Muscle of arm (tissue), 14 donors: ENCODE results near the gene ARHGEF9. TPM values are rescaled to one million over a fixed set of nuclear protein-coding genes. Genes with fewer than 3 reads are reported as not detected.
"Not testable (repeated sequence)": the region's sequence is repeated elsewhere in the genome, so short reads cannot be mapped to it uniquely, and the experiment has no call there.

Experiments
- DNase-seq: peaks from one replicate; pipeline ENCODE4 v3.0.0-alpha.2; 2013
- long read RNA-seq, 11 donors: transcript quantifications; one replicate each; lab custom pipeline, GENCODE V29; 2026
- polyA plus RNA-seq, 12 donors: library from polyadenylated mRNA; unstranded; fragments of 120-200 nt; gene quantifications; one replicate each; pipeline ENCODE4 v1.2.1, GENCODE V29; 2013; ENCODE audit not compliant: insufficient read length in 12 of 12

The ARHGEF9 gene
- polyA plus RNA-seq = 10 to 100 TPM in 11 of 12 donors, not detected in 1; 18.1 to 32.2 (median 23.1) TPM
- long read RNA-seq, donor 1, partial matches to known transcripts = 5 of 5 reads
- long read RNA-seq, donor 1, other reads (novel, unspliced or antisense) = 0 of 5 reads
- long read RNA-seq, donor 2, partial matches to known transcripts = 0 of 2 reads
- long read RNA-seq, donor 2, other reads (novel, unspliced or antisense) = 0 of 2 reads
- long read RNA-seq, donor 3, full-length matches to known transcripts = 4 of 4 reads
- long read RNA-seq, donor 3, partial matches to known transcripts = 0 of 4 reads
- long read RNA-seq, donor 3, other reads (novel, unspliced or antisense) = 0 of 4 reads
- long read RNA-seq, donor 4 = 0 reads
- long read RNA-seq, donor 5, partial matches to known transcripts = 25 of 26 reads
- long read RNA-seq, donor 5, other reads (novel, unspliced or antisense) = 0 of 26 reads
- long read RNA-seq, donor 6, partial matches to known transcripts = 18 of 19 reads
- long read RNA-seq, donor 6, other reads (novel, unspliced or antisense) = 0 of 19 reads
- long read RNA-seq, donor 7, partial matches to known transcripts = 0 of 1 reads
- long read RNA-seq, donor 7, other reads (novel, unspliced or antisense) = 0 of 1 reads
- long read RNA-seq, donor 8, partial matches to known transcripts = 6 of 9 reads
- long read RNA-seq, donor 8, other reads (novel, unspliced or antisense) = 0 of 9 reads
- long read RNA-seq, donor 9, partial matches to known transcripts = 0 of 3 reads
- long read RNA-seq, donor 9, other reads (novel, unspliced or antisense) = 0 of 3 reads
- long read RNA-seq, donor 10, partial matches to known transcripts = 5 of 7 reads
- long read RNA-seq, donor 10, other reads (novel, unspliced or antisense) = 0 of 7 reads
- long read RNA-seq, donor 11, partial matches to known transcripts = 0 of 1 reads
- long read RNA-seq, donor 11, other reads (novel, unspliced or antisense) = 0 of 1 reads

GRCh38 chrX:63784902-63785707 is at the start of gene ARHGEF9:
TSS of gene ARHGEF9 (minus strand) at chrX:63785214. CDS start at chrX:63785145, 69 bp downstream.
- peak; percentile 63 for DNase-seq

DNA sequence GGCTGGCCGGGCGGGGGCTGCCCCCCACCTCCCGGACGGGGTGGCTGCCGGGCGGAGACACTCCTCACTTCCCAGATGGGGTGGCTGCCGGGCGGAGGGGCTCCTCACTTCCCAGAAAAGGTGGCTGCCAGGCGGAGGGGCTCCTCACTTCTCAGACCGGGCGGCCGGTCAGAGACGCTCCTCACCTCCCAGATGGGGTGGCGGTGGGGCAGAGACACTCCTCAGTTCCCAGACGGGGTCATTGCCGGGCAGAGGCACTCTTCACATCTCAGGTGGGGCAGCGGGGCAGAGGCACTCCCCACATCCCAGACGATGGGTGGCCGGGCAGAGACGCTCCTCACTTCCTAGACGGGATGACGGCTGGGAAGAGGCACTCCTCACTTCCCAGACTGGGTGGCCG is 40.4 kb upstream of the ARHGEF9 start:
- DNase-seq = not testable (repeated sequence)

GRCh38 chrX:63818156-63818555 is 33.1 kb upstream of the ARHGEF9 start:
- DNase-seq = no peak

DNA sequence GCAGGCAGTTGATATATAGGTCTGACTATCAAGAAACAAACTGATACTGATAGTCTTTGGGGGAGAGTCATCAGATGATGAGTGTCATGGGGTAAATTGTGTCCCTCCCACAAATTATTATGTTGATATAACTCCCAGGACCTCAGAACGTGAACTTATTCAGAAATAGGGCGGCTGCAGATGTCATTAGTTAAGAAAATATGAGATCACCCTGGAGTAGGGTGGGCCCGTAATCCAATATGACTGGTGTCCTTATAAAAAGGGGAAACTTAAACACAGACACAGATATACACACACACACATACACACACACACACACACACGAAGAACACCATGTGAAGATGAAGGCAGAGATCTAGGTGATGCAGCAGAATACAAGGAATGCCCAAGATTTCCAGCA is 32.7 kb upstream of the ARHGEF9 start:
- DNase-seq = no peak

DNA sequence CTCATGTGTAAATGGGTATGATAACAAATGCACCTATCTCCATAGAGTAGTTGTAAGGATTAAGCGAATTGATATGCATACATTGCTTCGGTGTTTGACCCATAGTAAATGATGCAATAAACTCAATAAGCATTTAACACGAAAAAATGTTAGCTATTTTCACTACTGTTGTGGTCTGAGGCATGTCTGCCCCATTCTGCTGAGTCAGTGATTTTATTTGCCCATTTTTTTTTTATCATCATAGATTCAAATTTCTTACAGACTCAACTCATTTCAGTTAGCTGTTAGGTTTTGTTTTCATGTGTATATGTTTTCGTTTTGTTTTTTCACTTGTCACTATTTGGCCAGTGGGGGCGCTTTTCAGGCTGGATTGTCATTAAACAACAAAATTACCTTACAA is 27.8 kb upstream of the ARHGEF9 start:
- DNase-seq = no peak

DNA sequence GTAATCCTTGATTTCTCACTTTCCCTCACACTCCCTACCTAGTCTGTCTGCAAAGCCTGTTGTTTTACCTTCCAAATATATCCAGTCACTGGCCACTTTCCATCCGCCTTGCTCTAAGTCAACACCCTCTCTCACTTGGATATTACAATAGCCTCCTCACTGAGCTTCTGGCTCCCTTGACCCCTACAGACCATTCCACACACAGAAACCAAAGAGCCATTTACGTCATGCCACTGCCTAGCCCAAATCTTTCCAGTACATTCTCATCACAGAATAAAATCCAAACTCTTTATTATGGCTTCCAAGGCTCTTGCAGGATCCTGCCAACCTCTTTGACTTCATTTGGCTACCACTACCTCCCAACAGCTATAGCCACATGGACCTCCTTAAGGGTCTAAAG is 25.7 kb upstream of the ARHGEF9 start:
- DNase-seq = no peak

- DNase-seq = no peak
These were observed 24.2 kb upstream of the ARHGEF9 start for GRCh38 chrX:63809173-63809572.

DNA sequence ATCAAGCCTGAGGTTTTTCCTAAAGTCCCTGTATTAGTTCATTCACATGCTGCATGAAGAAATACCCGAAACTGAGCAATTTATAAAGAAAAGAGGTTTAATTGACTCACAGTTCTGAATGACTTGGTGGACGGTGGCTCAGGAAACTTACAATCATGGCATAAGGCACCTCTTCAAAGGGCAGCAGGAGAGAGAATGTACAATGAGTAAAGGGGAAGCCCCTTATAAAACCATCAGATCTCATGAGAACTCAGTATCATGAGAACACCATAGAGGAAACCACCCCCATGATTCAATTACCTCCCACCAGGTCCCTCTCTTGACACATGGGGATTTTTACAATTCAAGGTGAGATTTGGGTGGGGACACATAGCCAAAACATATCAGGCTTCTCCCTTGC is 10.4 kb upstream of the ARHGEF9 start:
- DNase-seq = not testable (repeated sequence)

DNA sequence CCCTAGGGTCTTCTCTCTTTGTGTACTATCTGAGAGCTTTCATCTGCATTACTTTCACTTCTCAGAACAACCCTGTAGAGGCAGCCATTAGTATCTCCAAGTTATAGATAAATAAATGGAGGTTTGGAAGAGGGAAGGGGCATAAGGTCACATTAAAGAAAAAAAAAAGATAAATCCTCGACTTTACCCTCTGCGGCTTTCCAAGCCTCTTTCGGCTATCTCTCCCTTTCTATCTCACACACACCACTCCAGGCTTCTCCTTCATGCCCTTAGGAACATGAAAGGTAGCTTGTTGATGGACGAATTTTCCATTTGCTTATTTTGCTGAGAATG is 660 bp upstream of the ARHGEF9 start:
- DNase-seq = no peak

GRCh38 chrX:63784346-63784901 is 590 bp downstream of the ARHGEF9 start:
- DNase-seq = peak; percentile 11

DNA sequence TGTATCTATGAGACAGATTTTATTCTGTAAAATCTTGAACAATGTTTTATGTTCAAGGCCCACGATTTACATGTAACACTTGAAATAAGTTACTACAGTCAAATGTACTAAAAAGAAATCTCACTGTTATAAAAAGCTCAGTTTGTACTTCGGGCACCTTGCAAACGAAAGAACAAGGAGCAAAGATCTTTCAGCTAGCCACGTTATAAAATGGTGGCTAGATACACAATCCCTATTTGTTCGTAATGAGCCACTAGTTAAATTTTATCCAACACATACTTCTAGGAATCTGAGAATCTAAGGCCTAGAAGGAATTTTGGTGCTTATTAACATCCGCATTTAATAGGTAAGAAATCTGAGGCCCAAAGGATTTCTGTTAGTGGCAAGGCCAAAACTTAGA is 2.5 kb downstream of the ARHGEF9 start:
- no peak for DNase-seq

GRCh38 chrX:63768760-63769159 is 16.3 kb downstream of the ARHGEF9 start:
- no peak for DNase-seq

DNA sequence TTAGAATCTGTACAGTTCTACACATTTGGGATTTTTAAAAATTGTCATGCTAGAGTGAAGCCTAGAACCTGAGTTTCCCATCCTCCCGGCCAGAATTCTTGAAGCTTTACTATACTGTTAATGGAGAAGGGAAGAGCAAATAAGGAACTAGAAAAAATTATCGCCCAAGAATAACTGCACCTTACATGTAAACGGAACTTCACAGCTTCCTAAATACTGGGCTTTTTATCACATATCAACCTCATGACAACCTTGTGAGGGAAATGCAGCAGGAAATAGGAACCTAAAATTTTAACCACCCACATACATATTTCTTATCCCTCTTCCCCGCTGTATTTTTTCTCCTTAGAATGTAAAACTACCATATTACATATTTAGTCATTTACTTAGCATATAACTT is 19.3 kb downstream of the ARHGEF9 start:
- DNase-seq = no peak

GRCh38 chrX:63764946-63765345 is 20.1 kb downstream of the ARHGEF9 start:
- no peak for DNase-seq

DNA sequence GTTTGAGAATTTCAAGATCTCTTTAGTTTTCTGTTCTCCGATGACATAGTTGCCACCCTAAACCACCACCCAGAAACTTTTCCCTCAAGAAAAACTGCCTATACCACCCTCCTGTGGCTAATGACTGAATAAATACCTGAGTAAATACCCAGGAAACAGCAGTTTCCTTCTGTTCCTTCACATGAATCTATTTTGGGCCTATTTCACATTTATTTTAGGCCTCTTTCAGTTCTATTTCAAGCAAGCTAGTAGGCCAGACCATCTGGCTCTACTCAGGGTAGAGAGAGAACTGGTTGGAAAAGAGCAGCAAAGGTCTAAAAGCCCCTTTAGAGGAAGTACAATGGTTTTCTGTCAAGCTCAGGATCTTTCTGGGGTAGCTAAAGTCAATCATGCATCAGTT is 23.4 kb downstream of the ARHGEF9 start:
- DNase-seq = no peak

- DNase-seq = no peak
These were observed 27.0 kb downstream of the ARHGEF9 start for GRCh38 chrX:63758011-63758410.

- DNase-seq = no peak
These were observed 29.1 kb downstream of the ARHGEF9 start for GRCh38 chrX:63755892-63756291.

- peak; percentile 92 for DNase-seq
These were observed 30.0 kb downstream of the ARHGEF9 start for GRCh38 chrX:63754860-63755579.

GRCh38 chrX:63754136-63754859 is 30.7 kb downstream of the ARHGEF9 start:
- DNase-seq = peak; percentile 22

- DNase-seq = no peak
These were observed 33.5 kb downstream of the ARHGEF9 start for GRCh38 chrX:63751481-63751880.
